Ishikawa (cell line): ENCODE results near the gene IL23R.

Experiments used
- CEBPB ChIP-seq: IDR thresholded peaks from 2 replicates; pipeline ENCODE4 v1.6.1; 2012
- EGR1 ChIP-seq: IDR thresholded peaks from 2 replicates; pipeline ENCODE4 v1.6.1; 2012
- EP300 ChIP-seq: IDR thresholded peaks from 2 replicates; pipeline ENCODE4 v1.6.1; 2012; ENCODE audit warnings: borderline replicate concordance
- FOXM1 ChIP-seq: IDR thresholded peaks from 2 replicates; pipeline ENCODE4 v1.6.1; 2012; ENCODE audit warnings: low read depth, borderline replicate concordance
- MAX ChIP-seq: IDR thresholded peaks from 2 replicates; pipeline ENCODE4 v1.6.1; 2012
- RAD21 ChIP-seq: IDR thresholded peaks from 2 replicates; pipeline ENCODE4 v1.6.1; 2012; ENCODE audit warnings: low read depth
- REST ChIP-seq: IDR thresholded peaks from 2 replicates; pipeline ENCODE4 v1.6.1; 2012; ENCODE audit warnings: low read depth, mild to moderate bottlenecking
- TAF1 ChIP-seq: IDR thresholded peaks from 2 replicates; pipeline ENCODE4 v1.6.1; 2012; ENCODE audit warnings: low read depth, mild to moderate bottlenecking
- USF1 ChIP-seq: IDR thresholded peaks from 2 replicates; pipeline ENCODE4 v1.6.1; 2012
- YY1 ChIP-seq: IDR thresholded peaks from 2 replicates; pipeline ENCODE4 v1.6.1; 2012; ENCODE audit warnings: low read depth
- ZBTB7A ChIP-seq: IDR thresholded peaks from 2 replicates; pipeline ENCODE4 v1.6.1; 2012; ENCODE audit warnings: low read depth

DNA sequence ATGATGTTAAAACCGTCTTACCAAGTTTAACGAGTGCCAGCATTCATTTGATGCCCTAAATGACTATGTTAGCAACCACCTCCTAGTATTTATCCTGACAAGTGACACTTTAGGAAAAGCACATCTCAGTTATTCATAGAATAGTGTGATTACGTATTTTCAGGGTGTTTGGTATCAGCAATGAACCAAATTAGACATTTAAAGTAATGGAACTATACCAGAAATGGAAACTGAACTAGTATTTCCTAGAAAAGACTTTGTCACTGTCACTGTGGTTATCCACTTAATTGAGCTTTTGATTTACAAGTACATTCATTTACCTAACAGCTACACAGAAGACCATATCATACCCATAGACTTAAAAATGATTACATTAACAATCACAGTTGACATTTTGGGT lies 137.8 kb downstream of the IL23R start:
- TF ChIP-seq CEBPB (no peak), YY1 (no peak), FOXM1 (no peak), MAX (no peak), RAD21 (no peak), EP300 (no peak), USF1 (no peak), REST (no peak), ZBTB7A (no peak), TAF1 (no peak), EGR1 (no peak)
